ENCODE measurements around the gene SGK2.
"Not testable (repeated sequence)": the region's sequence is repeated elsewhere in the genome, so short reads cannot be mapped to it uniquely, and the experiment has no call there.

Gene SGK2

GRCh38 chr20:43579861-43580793 lies 21.3 kb downstream of the SGK2 start:
- no peak overlapping the region for H3K4me3 ChIP-seq (ENCODE audit: low read depth, low read length)
- no peak for TF ChIP-seq CTCF (IDR thresholded peaks at IDR 0.05; ENCODE audit: control insufficient read depth, extremely low read depth, insufficient read depth)
- DNase-seq (ENCODE audit: low read depth) = no peak

- DNase-seq (ENCODE audit: low read depth) = no peak
- no peak for TF ChIP-seq CTCF (IDR thresholded peaks at IDR 0.05; ENCODE audit: control insufficient read depth, extremely low read depth, insufficient read depth)
- H3K4me3 ChIP-seq (ENCODE audit: low read depth, low read length) = no peak overlapping the region
Measured at GRCh38 chr20:43583133-43583864, 24.5 kb downstream of the SGK2 start.

DNA sequence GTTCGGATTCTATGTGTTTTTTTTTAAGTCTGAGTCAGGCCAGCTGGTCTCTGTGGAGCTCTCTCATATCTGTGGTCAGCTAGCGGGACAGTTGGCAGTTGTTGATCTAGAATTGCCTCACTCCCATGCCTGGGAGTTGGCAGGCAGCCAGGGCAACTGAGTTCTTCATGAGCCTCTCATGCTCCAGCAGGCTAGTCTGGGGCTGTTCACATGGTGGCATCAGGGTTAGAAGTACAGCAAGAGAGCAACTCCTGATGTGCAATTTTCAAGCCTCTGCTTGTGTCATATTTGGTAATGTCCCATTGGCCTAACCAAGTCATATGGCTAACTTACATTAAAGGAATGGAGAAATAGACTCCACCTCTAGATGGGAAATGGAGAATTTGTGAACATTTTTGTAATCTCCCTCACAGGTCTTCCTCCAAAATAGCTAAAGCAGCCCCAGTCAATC lies 25.2 kb downstream of the SGK2 start:
- no peak overlapping the region for H3K4me3 ChIP-seq (ENCODE audit: low read depth, low read length)
- TF ChIP-seq CTCF (IDR thresholded peaks at IDR 0.05; ENCODE audit: control insufficient read depth, extremely low read depth, insufficient read depth) = no peak
- DNase-seq (ENCODE audit: low read depth) = no peak

- no peak overlapping the region for H3K4me3 ChIP-seq (ENCODE audit: low read depth, low read length)
- no peak for TF ChIP-seq CTCF (IDR thresholded peaks at IDR 0.05; ENCODE audit: control insufficient read depth, extremely low read depth, insufficient read depth)
- DNase-seq (ENCODE audit: low read depth) = no peak
Measured at GRCh38 chr20:43584448-43585136, 25.8 kb downstream of the SGK2 start.

DNA sequence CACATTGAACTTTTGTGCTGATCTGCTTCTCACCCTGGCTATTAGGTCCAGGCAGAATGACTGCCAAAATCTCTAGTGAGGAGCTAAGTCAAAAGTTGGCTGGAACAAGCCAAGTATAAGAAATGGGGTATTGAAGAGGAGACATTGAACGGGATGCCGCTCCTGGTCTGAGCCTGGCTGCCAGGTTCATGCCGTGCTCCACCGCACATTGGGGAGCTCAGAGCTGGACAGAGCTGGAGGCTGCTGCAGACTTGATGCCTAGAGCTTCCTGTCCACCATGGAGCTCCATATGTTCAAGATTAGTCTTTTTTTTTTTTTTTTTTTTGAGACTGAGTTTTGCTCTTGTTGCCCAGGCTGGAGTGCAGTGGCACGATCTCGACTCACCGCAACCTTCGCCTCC lies 27.8 kb downstream of the SGK2 start:
- TF ChIP-seq CTCF (IDR thresholded peaks at IDR 0.05; ENCODE audit: control insufficient read depth, extremely low read depth, insufficient read depth) = no peak
- H3K4me3 ChIP-seq (ENCODE audit: low read depth, low read length) = no peak overlapping the region
- no peak for DNase-seq (ENCODE audit: low read depth)

- DNase-seq (ENCODE audit: low read depth); H3K4me3 ChIP-seq (ENCODE audit: low read depth, low read length): not testable (repeated sequence)
Measured at GRCh38 chr20:43588526-43588925, 29.7 kb downstream of the SGK2 start.

DNA sequence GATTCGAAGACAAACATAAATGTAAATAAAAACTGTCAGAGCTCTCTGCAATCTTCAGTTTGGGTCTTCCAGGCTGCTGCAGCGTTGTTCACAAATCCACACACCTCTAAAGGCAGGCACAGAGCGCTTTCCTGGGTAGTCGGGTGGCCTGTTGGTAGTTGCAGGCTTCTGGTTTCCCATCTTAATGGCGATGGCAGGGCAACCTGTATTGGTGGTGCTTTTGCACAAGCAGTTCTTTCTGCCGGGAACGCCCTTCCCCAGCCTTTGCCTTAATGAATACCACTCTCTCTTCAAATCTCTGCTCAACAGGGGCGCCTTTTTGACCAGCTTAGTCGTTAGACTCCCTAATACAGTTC lies 31.2 kb downstream of the SGK2 start:
- H3K4me3 ChIP-seq (ENCODE audit: low read depth, low read length) = peak overlapping the region; percentile 91
- DNase-seq (ENCODE audit: low read depth) = no peak

More for the DNA sequence above, 31.2 kb downstream of the SGK2 start:
- TF ChIP-seq CTCF (IDR thresholded peaks at IDR 0.05; ENCODE audit: control insufficient read depth, extremely low read depth, insufficient read depth) = no peak

Data from LNCaP clone FGC (cell line).